ENCODE measurements around the gene STK4. TPM values are rescaled to one million over a fixed set of nuclear protein-coding genes. Genes with fewer than 3 reads are reported as not detected.

STK4 gene
- total RNA-seq, 1 experiment from 2014 or later, result 74.7 TPM

GRCh38 chr20:45073221-45073620 lies 106.9 kb downstream of the STK4 start:
- peaks cover 6% of the 10 kb centered on the region; the same call in 1 of the 2 replicates for H3K9me3 ChIP-seq
- H3K4me1 ChIP-seq, result peaks cover 42% of the 10 kb centered on the region
- peaks cover 2% of the 10 kb centered on the region; the same call in 1 of the 2 replicates for H3K36me3 ChIP-seq (ENCODE audit: control insufficient read depth, insufficient read depth, low read length)
- no peak overlapping the region for H3K4me3 ChIP-seq (ENCODE audit: low read depth, low read length)
- no peak overlapping the region for H3K27ac Mint-ChIP-seq (ENCODE audit: unreplicated experiment)
- no TSS peak for BruUV-seq (replicated peaks)
- H3K36me3 Mint-ChIP-seq (ENCODE audit: insufficient read depth, unreplicated experiment), result peaks cover 36% of the 10 kb centered on the region
- H3K27me3 ChIP-seq (replicated peaks; ENCODE audit: control insufficient read depth, insufficient read depth, low read length), result no peaks in the 10 kb centered on the region
- ChIA-PET CTCF (interaction anchor here (2.7 kb wide), 1 partner anchor 29 kb away, joined by 18 read pairs; no protein-coding TSS in a partner anchor), POLR2A (no interaction called here)
- TF ChIP-seq, protein P1, sequence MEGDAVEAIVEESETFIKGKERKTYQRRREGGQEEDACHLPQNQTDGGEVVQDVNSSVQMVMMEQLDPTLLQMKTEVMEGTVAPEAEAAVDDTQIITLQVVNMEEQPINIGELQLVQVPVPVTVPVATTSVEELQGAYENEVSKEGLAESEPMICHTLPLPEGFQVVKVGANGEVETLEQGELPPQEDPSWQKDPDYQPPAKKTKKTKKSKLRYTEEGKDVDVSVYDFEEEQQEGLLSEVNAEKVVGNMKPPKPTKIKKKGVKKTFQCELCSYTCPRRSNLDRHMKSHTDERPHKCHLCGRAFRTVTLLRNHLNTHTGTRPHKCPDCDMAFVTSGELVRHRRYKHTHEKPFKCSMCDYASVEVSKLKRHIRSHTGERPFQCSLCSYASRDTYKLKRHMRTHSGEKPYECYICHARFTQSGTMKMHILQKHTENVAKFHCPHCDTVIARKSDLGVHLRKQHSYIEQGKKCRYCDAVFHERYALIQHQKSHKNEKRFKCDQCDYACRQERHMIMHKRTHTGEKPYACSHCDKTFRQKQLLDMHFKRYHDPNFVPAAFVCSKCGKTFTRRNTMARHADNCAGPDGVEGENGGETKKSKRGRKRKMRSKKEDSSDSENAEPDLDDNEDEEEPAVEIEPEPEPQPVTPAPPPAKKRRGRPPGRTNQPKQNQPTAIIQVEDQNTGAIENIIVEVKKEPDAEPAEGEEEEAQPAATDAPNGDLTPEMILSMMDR (IDR thresholded peaks at IDR 0.05; ENCODE audit: insufficient read depth in 1 of 2, low read depth in 1 of 2, low read length in 1 of 2, severe bottlenecking in 1 of 2, unreplicated experiment in 1 of 2), result no peak
- intact Hi-C loops (cut with micrococcal nuclease; ENCODE audit: unreplicated experiment), result no loop called here
- no peak overlapping the region for H3K4me3 Mint-ChIP-seq (ENCODE audit: unreplicated experiment)
- no peak for DNase-seq
- H3K4me1 Mint-ChIP-seq (ENCODE audit: low read depth, unreplicated experiment), result peaks cover 37% of the 10 kb centered on the region
- no peaks in the 10 kb centered on the region for H3K27me3 Mint-ChIP-seq (ENCODE audit: insufficient read depth, unreplicated experiment)
- peaks cover 13% of the 10 kb centered on the region for H3K9me3 Mint-ChIP-seq (ENCODE audit: unreplicated experiment)

DNA sequence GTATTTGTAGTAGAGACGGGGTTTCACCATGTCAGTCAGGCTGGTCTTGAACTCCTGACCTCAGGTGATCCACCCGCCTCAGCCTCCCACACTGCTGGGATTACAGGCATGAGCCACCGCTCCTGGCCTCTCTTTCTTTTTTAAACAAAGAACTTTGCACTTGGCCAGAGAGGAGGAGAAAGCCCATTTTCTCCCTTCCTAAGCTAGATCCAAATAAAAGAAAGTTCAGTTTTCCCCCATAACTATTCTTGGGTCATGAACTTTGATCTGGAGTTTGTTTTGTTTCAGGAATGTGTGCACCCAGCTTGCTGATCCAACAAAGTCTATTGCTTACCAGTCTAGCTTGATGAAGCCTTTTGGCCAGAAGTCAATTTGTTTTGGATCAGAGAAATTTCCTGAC lies 111.2 kb downstream of the STK4 start:
- intact Hi-C loops (cut with micrococcal nuclease; ENCODE audit: unreplicated experiment), result no loop called here
- ChIA-PET POLR2A (interaction anchor here (0.6 kb wide), 1 partner anchor 666 kb away, joined by 3 read pairs; no protein-coding TSS in a partner anchor), CTCF (interaction anchor here (0.6 to 2.6 kb wide), 4 partner anchors 11 to 34 kb away, joined by 3 to 14 read pairs (median 8); no protein-coding TSS in a partner anchor)
- DNase-seq, result peak in 1 of 2 experiments; percentile 28
- no peak overlapping the region for H3K4me3 Mint-ChIP-seq (ENCODE audit: unreplicated experiment)
- Histone ChIP-seq H3K36me3 (ENCODE audit: control insufficient read depth, insufficient read depth, low read length) (peaks cover 2% of the 10 kb centered on the region; the same call in 1 of the 2 replicates), H3K4me1 (peaks cover 12% of the 10 kb centered on the region), H3K9me3 (no peaks in the 10 kb centered on the region), H3K27me3 (replicated peaks; ENCODE audit: control insufficient read depth, insufficient read depth, low read length) (no peaks in the 10 kb centered on the region), H3K4me3 (ENCODE audit: low read depth, low read length) (no peak overlapping the region)
- TF ChIP-seq, protein P1 (IDR thresholded peaks at IDR 0.05; ENCODE audit: insufficient read depth in 1 of 2, low read depth in 1 of 2, low read length in 1 of 2, severe bottlenecking in 1 of 2, unreplicated experiment in 1 of 2), result no peak
- BruUV-seq (replicated peaks), result no TSS peak
- peaks cover 57% of the 10 kb centered on the region for H3K36me3 Mint-ChIP-seq (ENCODE audit: insufficient read depth, unreplicated experiment)
- H3K4me1 Mint-ChIP-seq (ENCODE audit: low read depth, unreplicated experiment), result peaks cover 6% of the 10 kb centered on the region
- peak overlapping the region; percentile 33 for H3K27ac Mint-ChIP-seq (ENCODE audit: unreplicated experiment)
- no peaks in the 10 kb centered on the region for H3K27me3 Mint-ChIP-seq (ENCODE audit: insufficient read depth, unreplicated experiment)
- peaks cover 10% of the 10 kb centered on the region for H3K9me3 Mint-ChIP-seq (ENCODE audit: unreplicated experiment)

DNA sequence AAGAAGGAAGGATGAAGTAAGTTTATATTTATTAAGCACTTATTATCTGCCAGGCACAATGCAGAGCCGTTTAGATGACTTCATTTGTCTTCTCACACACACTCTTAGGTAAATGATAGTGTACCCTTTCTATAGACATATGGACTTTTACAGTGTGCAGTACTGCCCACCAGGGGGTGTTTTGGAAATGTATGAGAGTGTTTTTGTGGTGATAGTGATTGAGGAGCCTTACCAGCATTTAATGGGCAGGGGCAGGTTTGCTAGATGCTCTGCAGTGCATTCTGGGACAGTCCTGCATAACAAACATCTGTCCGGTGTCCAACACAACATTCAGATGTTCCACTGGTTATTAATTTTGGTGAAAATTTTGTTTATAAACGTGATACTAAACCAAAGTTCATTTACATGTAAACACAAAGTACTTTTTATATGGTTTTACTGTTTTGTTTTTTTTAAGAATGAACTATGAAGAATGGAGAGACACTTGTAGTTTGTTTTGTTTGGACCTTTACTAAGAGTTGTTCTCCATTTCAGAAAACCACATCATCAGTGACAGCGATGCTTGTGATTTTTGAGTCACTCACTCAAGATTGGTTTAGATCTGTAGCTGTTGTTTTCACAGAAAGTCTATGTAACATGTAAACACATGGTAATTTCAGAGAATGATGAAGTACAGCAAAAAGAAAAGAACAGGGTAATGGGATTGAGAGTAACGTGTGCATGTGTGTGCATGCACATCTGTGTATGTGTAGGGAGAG lies 114.7 kb downstream of the STK4 start:
- TF ChIP-seq, protein P1 (IDR thresholded peaks at IDR 0.05; ENCODE audit: insufficient read depth in 1 of 2, low read depth in 1 of 2, low read length in 1 of 2, severe bottlenecking in 1 of 2, unreplicated experiment in 1 of 2), result peak; percentile 67 to 75
- DNase-seq, result peak in 1 of 2 experiments; percentile 67
- H3K27me3 ChIP-seq (replicated peaks; ENCODE audit: control insufficient read depth, insufficient read depth, low read length), result no peaks in the 10 kb centered on the region
- no TSS peak for BruUV-seq (replicated peaks)
- ChIA-PET CTCF (no interaction called here), POLR2A (no interaction called here)
- H3K4me1 ChIP-seq, result peaks cover 12% of the 10 kb centered on the region
- Mint-ChIP-seq H3K27ac (ENCODE audit: unreplicated experiment) (no peak overlapping the region), H3K36me3 (ENCODE audit: insufficient read depth, unreplicated experiment) (peaks cover 71% of the 10 kb centered on the region), H3K27me3 (ENCODE audit: insufficient read depth, unreplicated experiment) (no peaks in the 10 kb centered on the region), H3K9me3 (ENCODE audit: unreplicated experiment) (peaks cover 10% of the 10 kb centered on the region), H3K4me1 (ENCODE audit: low read depth, unreplicated experiment) (peaks cover 6% of the 10 kb centered on the region), H3K4me3 (ENCODE audit: unreplicated experiment) (no peak overlapping the region)
- intact Hi-C loops (cut with micrococcal nuclease; ENCODE audit: unreplicated experiment), result loop anchor here (5.0 kb wide), 1 partner anchor 211 kb away; no protein-coding TSS in a partner anchor
- no peaks in the 10 kb centered on the region for H3K36me3 ChIP-seq (ENCODE audit: control insufficient read depth, insufficient read depth, low read length)
- H3K9me3 ChIP-seq, result no peaks in the 10 kb centered on the region
- H3K4me3 ChIP-seq (ENCODE audit: low read depth, low read length), result no peak overlapping the region
